GM19023 (cell line): Measurements from ENCODE around the gene AGAP1.

Experiments
- ATAC-seq: cut with Tn5 transposase; IDR thresholded peaks from one replicate; pipeline ENCODE4 v1.9.1; 2021; ENCODE audit warnings: mild to moderate bottlenecking, moderate library complexity; ENCODE audit not compliant: unreplicated experiment

AGAP1 gene

GRCh38 chr2:235530735-235531134 lies 36.9 kb downstream of the AGAP1 start:
- no peak for ATAC-seq

GRCh38 chr2:235532307-235532706 lies 38.5 kb downstream of the AGAP1 start:
- ATAC-seq = no peak

GRCh38 chr2:235533198-235533597 lies 39.4 kb downstream of the AGAP1 start:
- ATAC-seq = no peak

- ATAC-seq = no peak
These were observed 40.0 kb downstream of the AGAP1 start for GRCh38 chr2:235533616-235534385.

GRCh38 chr2:235534678-235535422 lies 41.0 kb downstream of the AGAP1 start:
- ATAC-seq = no peak

- no peak for ATAC-seq
These were observed 41.7 kb downstream of the AGAP1 start for GRCh38 chr2:235535423-235536130.

- no peak for ATAC-seq
These were observed 42.9 kb downstream of the AGAP1 start for GRCh38 chr2:235536711-235537110.

GRCh38 chr2:235537186-235537585 lies 43.3 kb downstream of the AGAP1 start:
- no peak for ATAC-seq

GRCh38 chr2:235537587-235537986 lies 43.7 kb downstream of the AGAP1 start:
- ATAC-seq = no peak

- ATAC-seq = no peak
These were observed 44.3 kb downstream of the AGAP1 start for GRCh38 chr2:235538144-235538639.

GRCh38 chr2:235538981-235539380 lies 45.1 kb downstream of the AGAP1 start:
- ATAC-seq = no peak

- ATAC-seq = no peak
These were observed 45.9 kb downstream of the AGAP1 start for GRCh38 chr2:235539773-235540172.

GRCh38 chr2:235541016-235541415 lies 47.2 kb downstream of the AGAP1 start:
- ATAC-seq = no peak

- ATAC-seq = no peak
These were observed 48.2 kb downstream of the AGAP1 start for GRCh38 chr2:235541838-235542549.

- ATAC-seq = no peak
These were observed 48.9 kb downstream of the AGAP1 start for GRCh38 chr2:235542733-235543127.

- no peak for ATAC-seq
These were observed 49.4 kb downstream of the AGAP1 start for GRCh38 chr2:235543128-235543750.

- no peak for ATAC-seq
These were observed 50.2 kb downstream of the AGAP1 start for GRCh38 chr2:235543851-235544688.

- ATAC-seq = no peak
These were observed 50.8 kb downstream of the AGAP1 start for GRCh38 chr2:235544689-235544969.

GRCh38 chr2:235545339-235546150 lies 51.7 kb downstream of the AGAP1 start:
- no peak for ATAC-seq
